Lower lobe of right lung (tissue), 2 donors: ENCODE measurements around the gene LIN52. TPM values are rescaled to one million over a fixed set of nuclear protein-coding genes. Genes with fewer than 3 reads are reported as not detected.

Experiments used
- ATAC-seq, 2 donors: fragments of 200-7000 bp; cut with Tn5 transposase; one replicate each; pipeline ENCODE4 v1.9.1; 2020 to 2022; ENCODE audit warnings: mild to moderate bottlenecking in 2 of 2, moderate library complexity in 2 of 2
- DNase-seq: peaks from one replicate; pipeline ENCODE4 v3.0.0-alpha.2; 2020
- H3K27ac ChIP-seq: fragments of 200-600 bp; one replicate; pipeline ENCODE4 v1.8.0; 2022
- H3K27me3 ChIP-seq: fragments of 200-600 bp; one replicate; pipeline ENCODE4 v1.8.0; 2022; ENCODE audit warnings: low read depth
- H3K36me3 ChIP-seq: fragments of 200-600 bp; one replicate; pipeline ENCODE4 v1.8.0; 2022; ENCODE audit warnings: mild to moderate bottlenecking
- H3K4me1 ChIP-seq: fragments of 200-600 bp; one replicate; pipeline ENCODE4 v1.8.0; 2022
- H3K4me3 ChIP-seq: fragments of 200-600 bp; one replicate; pipeline ENCODE4 v1.8.0; 2022; ENCODE audit warnings: mild to moderate bottlenecking
- H3K9me3 ChIP-seq: fragments of 200-600 bp; one replicate; pipeline ENCODE4 v1.8.0; 2022
- CTCF ChIP-seq: fragments of 200-600 bp; IDR thresholded peaks from one replicate; pipeline ENCODE4 v1.8.0; 2022; ENCODE audit warnings: antibody characterized with exemption, mild to moderate bottlenecking
- intact Hi-C: fragments of 100-400 bp; cut with DNase I; formaldehyde crosslinking; loops from one replicate; pipeline ENCODE4 v1.11.0; 2022
- total RNA-seq: library from RNA; stranded (reverse); fragmentation: NEBNext Ultra II Directional; extraction: Animal tissue kit (Norgen Biotek cat#: 25700); gene quantifications from one replicate; pipeline ENCODE4 v1.2.1, GENCODE V29; 2021
- donor health status: DM: no; HTN: yes; CAD: no; lungs with severe emphysema.

Gene LIN52
- total RNA-seq, 1 donor from 2014 or later = 7.9 TPM

DNA sequence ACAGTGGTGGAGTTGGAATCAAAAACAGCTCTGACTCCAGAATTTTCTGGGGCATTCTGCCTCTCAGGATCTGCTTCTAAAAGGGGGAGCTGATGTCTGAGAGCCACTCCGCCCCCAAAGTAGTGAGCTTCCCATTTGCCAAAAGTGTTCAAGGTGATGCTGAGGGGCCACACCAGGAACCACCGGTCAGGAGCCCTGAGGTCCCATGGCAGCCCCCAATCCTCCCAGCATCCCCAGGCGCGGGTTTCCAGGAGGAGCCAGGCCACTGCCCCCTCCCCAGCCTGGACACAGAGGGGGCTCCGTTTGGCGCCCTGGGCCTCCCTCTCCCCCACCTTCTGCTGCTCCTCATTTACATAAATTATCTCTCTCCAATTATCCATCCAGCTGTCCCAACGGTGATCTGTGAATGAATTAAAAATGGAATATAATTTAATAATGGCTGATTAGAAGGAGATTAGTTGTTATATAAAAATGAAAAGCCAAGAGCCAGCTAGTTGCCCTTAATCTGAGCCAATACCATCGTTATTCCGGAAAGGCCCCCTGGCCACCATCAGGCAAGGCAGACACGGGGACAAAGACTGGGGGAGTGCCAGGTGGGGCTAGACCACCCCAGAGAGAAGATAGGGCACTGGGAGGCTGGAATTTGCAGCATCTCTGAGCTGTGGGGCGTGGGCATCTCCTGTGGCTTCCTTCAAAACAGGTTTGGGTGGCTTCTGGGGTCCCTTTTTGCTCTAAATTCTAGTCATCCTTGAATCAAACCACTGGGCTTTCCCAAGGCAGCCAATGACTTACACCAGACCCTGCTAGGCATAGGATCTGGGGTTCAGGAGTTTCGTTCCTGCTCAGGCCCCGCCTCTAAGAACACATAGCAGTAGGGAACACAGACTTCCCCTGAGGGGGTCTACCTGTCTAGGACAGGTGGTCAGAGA is 134.8 kb downstream of the LIN52 start:
- no peak for DNase-seq
- no peak overlapping the region for H3K4me3 ChIP-seq
- H3K27me3 ChIP-seq = peaks cover 29% of the 10 kb centered on the region
- H3K9me3 ChIP-seq = no peaks in the 10 kb centered on the region
- H3K27ac ChIP-seq = no peak overlapping the region
- intact Hi-C loops = no loop called here
- TF ChIP-seq CTCF = no peak
- no peak for ATAC-seq
- H3K4me1 ChIP-seq = peaks cover 9% of the 10 kb centered on the region
- H3K36me3 ChIP-seq = no peaks in the 10 kb centered on the region

GRCh38 chr14:74220991-74221390 is 136.2 kb downstream of the LIN52 start:
- ATAC-seq = no peak
- no peaks in the 10 kb centered on the region for H3K9me3 ChIP-seq
- H3K4me3 ChIP-seq = no peak overlapping the region
- peaks cover 29% of the 10 kb centered on the region for H3K27me3 ChIP-seq
- intact Hi-C loops = no loop called here
- no peak for DNase-seq
- H3K27ac ChIP-seq = no peak overlapping the region
- H3K4me1 ChIP-seq = peaks cover 9% of the 10 kb centered on the region
- H3K36me3 ChIP-seq = no peaks in the 10 kb centered on the region
- no peak for TF ChIP-seq CTCF

GRCh38 chr14:74221741-74222140 is 137.0 kb downstream of the LIN52 start:
- peaks cover 26% of the 10 kb centered on the region for H3K27me3 ChIP-seq
- ATAC-seq = no peak

GRCh38 chr14:74223016-74223415 is 138.3 kb downstream of the LIN52 start:
- TF ChIP-seq CTCF = no peak
- ATAC-seq = no peak
- intact Hi-C loops = no loop called here
- Histone ChIP-seq H3K9me3 (no peaks in the 10 kb centered on the region), H3K27ac (no peak overlapping the region), H3K4me1 (peaks cover 2% of the 10 kb centered on the region), H3K36me3 (no peaks in the 10 kb centered on the region), H3K4me3 (no peak overlapping the region), H3K27me3 (peaks cover 16% of the 10 kb centered on the region)
- no peak for DNase-seq

More at GRCh38 chr14:74221741-74222140, 137.0 kb downstream of the LIN52 start:
- no peak overlapping the region for H3K27ac ChIP-seq
- H3K9me3 ChIP-seq = no peaks in the 10 kb centered on the region
- TF ChIP-seq CTCF = no peak
- peaks cover 9% of the 10 kb centered on the region for H3K4me1 ChIP-seq
- intact Hi-C loops = no loop called here
- no peak overlapping the region for H3K4me3 ChIP-seq
- no peaks in the 10 kb centered on the region for H3K36me3 ChIP-seq
- DNase-seq = no peak

GRCh38 chr14:74231784-74232183 is 147.0 kb downstream of the LIN52 start:
- TF ChIP-seq CTCF = no peak
- intact Hi-C loops = no loop called here

More at GRCh38 chr14:74231784-74232183, 147.0 kb downstream of the LIN52 start:
- Histone ChIP-seq H3K9me3 (peaks cover 4% of the 10 kb centered on the region), H3K27ac (no peak overlapping the region), H3K4me1 (no peaks in the 10 kb centered on the region), H3K36me3 (no peaks in the 10 kb centered on the region), H3K27me3 (peaks cover under 1% of the 10 kb centered on the region), H3K4me3 (no peak overlapping the region)
- DNase-seq = no peak
- ATAC-seq = no peak
